Adipocyte (in vitro differentiated cells): ENCODE results near the gene ZNF586.

ENCODE experiments used
- DNase-seq: peaks from one replicate; pipeline ENCODE4 v3.0.0-alpha.2; 2015; ENCODE audit warnings: low read depth
- H3K27me3 ChIP-seq: replicated peaks from 2 replicates; pipeline ENCODE4 v1.7.0; 2013; ENCODE audit warnings: mild to moderate bottlenecking, low read length, moderate library complexity; ENCODE audit not compliant: control insufficient read depth, insufficient read depth
- H3K36me3 ChIP-seq: 2 replicates; pipeline ENCODE4 v1.7.0; 2013; ENCODE audit warnings: low read length, mild to moderate bottlenecking, moderate library complexity; ENCODE audit not compliant: control insufficient read depth, insufficient read depth, severe bottlenecking
- H3K4me1 ChIP-seq: 2 replicates; pipeline ENCODE4 v1.7.0; 2013; ENCODE audit warnings: mild to moderate bottlenecking, low read length, moderate library complexity; ENCODE audit not compliant: control insufficient read depth, insufficient read depth
- H3K4me3 ChIP-seq: 2 replicates; pipeline ENCODE4 v1.7.0; 2013; ENCODE audit warnings: mild to moderate bottlenecking, low read length, moderate library complexity
- H3K9ac ChIP-seq: 2 replicates; pipeline ENCODE4 v1.7.0; 2013; ENCODE audit warnings: mild to moderate bottlenecking, low read length, moderate library complexity
- H3K9me3 ChIP-seq: 2 replicates; pipeline ENCODE4 v1.7.0; 2013; ENCODE audit warnings: mild to moderate bottlenecking, low read length, moderate library complexity; ENCODE audit not compliant: control insufficient read depth

The ZNF586 gene

GRCh38 chr19:57829316-57829715, 59.8 kb downstream of the ZNF586 start:
- Histone ChIP-seq H3K27me3 (no peaks in the 10 kb centered on the region), H3K4me1 (peaks cover 11% of the 10 kb centered on the region), H3K4me3 (no peak overlapping the region), H3K9me3 (no peaks in the 10 kb centered on the region), H3K9ac (no peak overlapping the region), H3K36me3 (peaks cover 6% of the 10 kb centered on the region)
- no peak for DNase-seq

GRCh38 chr19:57830071-57830602, 60.7 kb downstream of the ZNF586 start, which contains the start of gene ZNF587B:
Gene ZNF587B, plus strand, starts transcription at chr19:57830299. Its CDS starts 230 bp downstream, at chr19:57830529.
- peak within 1 kb of the TSS; percentile 76 for H3K4me3 ChIP-seq
- peaks cover 6% of the 10 kb centered on the region for H3K36me3 ChIP-seq
- peaks cover 11% of the 10 kb centered on the region for H3K4me1 ChIP-seq
- H3K27me3 ChIP-seq = no peaks in the 10 kb centered on the region
- H3K9me3 ChIP-seq = no peaks in the 10 kb centered on the region
- DNase-seq = peak; percentile 34
- no peak within 1 kb of the TSS for H3K9ac ChIP-seq
